ENCODE measurements around the gene CCDC93.

CCDC93 gene

DNA sequence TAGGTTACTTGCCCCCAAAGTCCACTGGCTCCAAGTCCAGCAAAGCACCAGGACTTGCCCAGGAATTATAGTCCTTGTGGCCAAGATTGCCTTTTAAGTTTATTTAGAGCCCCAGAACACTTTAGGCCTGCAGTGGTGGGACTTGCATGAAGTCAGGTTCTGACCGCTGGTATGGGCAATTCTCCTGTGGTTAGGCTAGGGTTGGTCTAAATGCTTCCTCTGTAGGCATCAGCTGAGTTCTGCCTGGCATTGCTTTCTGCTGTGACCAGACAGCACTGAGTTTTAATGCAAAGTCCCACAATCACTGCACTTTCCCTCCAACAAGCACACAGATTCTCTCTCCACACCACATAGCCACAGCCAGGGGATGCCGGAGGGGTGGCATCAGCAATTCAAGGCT lies 134.9 kb downstream of the CCDC93 start:
- CTCF ChIA-PET = no interaction called here
- TF ChIP-seq FOXM1 (IDR thresholded peaks at IDR 0.05; ENCODE audit: borderline replicate concordance) (no peak), FOXK2 (IDR thresholded peaks at IDR 0.05) (no peak), CTBP1 (IDR thresholded peaks at IDR 0.05; ENCODE audit: borderline replicate concordance) (no peak)
- POLR2A ChIA-PET = no interaction called here
- DNase-seq (ENCODE audit: extremely low spot score) = no peak

- DNase-seq (ENCODE audit: extremely low spot score) = no peak
- CTCF ChIA-PET = no interaction called here
- TF ChIP-seq, protein P1, sequence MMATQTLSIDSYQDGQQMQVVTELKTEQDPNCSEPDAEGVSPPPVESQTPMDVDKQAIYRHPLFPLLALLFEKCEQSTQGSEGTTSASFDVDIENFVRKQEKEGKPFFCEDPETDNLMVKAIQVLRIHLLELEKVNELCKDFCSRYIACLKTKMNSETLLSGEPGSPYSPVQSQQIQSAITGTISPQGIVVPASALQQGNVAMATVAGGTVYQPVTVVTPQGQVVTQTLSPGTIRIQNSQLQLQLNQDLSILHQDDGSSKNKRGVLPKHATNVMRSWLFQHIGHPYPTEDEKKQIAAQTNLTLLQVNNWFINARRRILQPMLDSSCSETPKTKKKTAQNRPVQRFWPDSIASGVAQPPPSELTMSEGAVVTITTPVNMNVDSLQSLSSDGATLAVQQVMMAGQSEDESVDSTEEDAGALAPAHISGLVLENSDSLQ (IDR thresholded peaks at IDR 0.05) = no peak
- TF ChIP-seq LEF1 (IDR thresholded peaks at IDR 0.05; ENCODE audit: borderline replicate concordance) (no peak), FOXM1 (IDR thresholded peaks at IDR 0.05; ENCODE audit: borderline replicate concordance) (no peak), NFRKB (IDR thresholded peaks at IDR 0.05) (no peak), BHLHE40 (IDR thresholded peaks at IDR 0.05; ENCODE audit: borderline replicate concordance) (no peak), FOXA1 (IDR thresholded peaks at IDR 0.05) (no peak), ARNT (IDR thresholded peaks at IDR 0.05) (no peak), TARDBP (IDR thresholded peaks at IDR 0.05) (no peak), FOXK2 (IDR thresholded peaks at IDR 0.05) (no peak), SUZ12 (IDR thresholded peaks at IDR 0.05) (no peak), ELF4 (IDR thresholded peaks at IDR 0.05) (no peak), CTBP1 (IDR thresholded peaks at IDR 0.05; ENCODE audit: borderline replicate concordance) (no peak), SP1 (IDR thresholded peaks at IDR 0.05) (no peak), HDGF (IDR thresholded peaks at IDR 0.05; ENCODE audit: borderline replicate concordance) (no peak), ZNF384 (IDR thresholded peaks at IDR 0.05) (no peak), L3MBTL2 (conservative IDR thresholded peaks at IDR 0.05) (no peak)
- POLR2A ChIA-PET = no interaction called here
Measured at GRCh38 chr2:117875786-117876185, 138.1 kb downstream of the CCDC93 start.

Data from HEK293T (cell line).